Neuronal stem cell (in vitro differentiated cells): ENCODE data around the gene SUPT3H.

Source experiments
- DNase-seq: peaks from one replicate; pipeline ENCODE4 v3.0.0-alpha.2; 2013; ENCODE audit warnings: low spot score
- H2AFZ ChIP-seq: one replicate; pipeline ENCODE4 v1.6.1; 2013; ENCODE audit warnings: mild to moderate bottlenecking, low read length, inconsistent platforms
- H2AK5ac ChIP-seq: 2 replicates; pipeline ENCODE4 v1.6.1; 2013; ENCODE audit warnings: low read depth, mild to moderate bottlenecking, inconsistent platforms, low read length, moderate library complexity, mixed read lengths
- H2BK120ac ChIP-seq: 2 replicates; pipeline ENCODE4 v1.6.1; 2013; ENCODE audit warnings: low read depth, mild to moderate bottlenecking, inconsistent platforms, low read length, moderate library complexity, mixed read lengths
- H2BK12ac ChIP-seq: one replicate; pipeline ENCODE4 v1.6.1; 2013; ENCODE audit warnings: low read length, inconsistent platforms
- H2BK15ac ChIP-seq: 2 replicates; pipeline ENCODE4 v1.6.1; 2013; ENCODE audit warnings: mild to moderate bottlenecking, low read length, inconsistent platforms, mixed read lengths
- H2BK5ac ChIP-seq: one replicate; pipeline ENCODE4 v1.6.1; 2013; ENCODE audit warnings: inconsistent platforms, mild to moderate bottlenecking, low read length, moderate library complexity
- H3K14ac ChIP-seq: one replicate; pipeline ENCODE4 v1.6.1; 2013; ENCODE audit warnings: low read length, inconsistent platforms
- H3K18ac ChIP-seq: 2 replicates; pipeline ENCODE4 v1.6.1; 2013; ENCODE audit warnings: low read length, inconsistent platforms
- H3K23ac ChIP-seq: 2 replicates; pipeline ENCODE4 v1.6.1; 2013; ENCODE audit warnings: low read depth, mild to moderate bottlenecking, mixed read lengths, low read length, inconsistent platforms; ENCODE audit not compliant: poor library complexity
- H3K27ac ChIP-seq: replicated peaks from 3 replicates; pipeline ENCODE4 v1.5.1; 2013; ENCODE audit warnings: low read length, inconsistent platforms
- H3K27me3 ChIP-seq, 3 experiments: 2 replicates each; pipeline ENCODE4 v1.6.1; 2013; ENCODE audit warnings: low read length in 3 of 3, mild to moderate bottlenecking in 2 of 3, inconsistent platforms in 1 of 3, low read depth in 1 of 3, mixed read lengths in 1 of 3, moderate library complexity in 1 of 3; ENCODE audit not compliant: control insufficient read depth in 3 of 3, insufficient read depth in 3 of 3
- H3K36me3 ChIP-seq, 2 donors: replicated peaks in 1 of 2; 2 replicates each; pipeline ENCODE4 v1.6.1; 2013; ENCODE audit warnings: low read length in 2 of 2; ENCODE audit not compliant: control insufficient read depth in 2 of 2, insufficient read depth in 2 of 2
- H3K4ac ChIP-seq: 2 replicates; pipeline ENCODE4 v1.6.1; 2013; ENCODE audit warnings: inconsistent platforms, mild to moderate bottlenecking, low read length, moderate library complexity
- H3K4me1 ChIP-seq, 2 donors: 1 replicate in 1 of 2; 2 replicates in 1 of 2; pipeline ENCODE4 v1.6.1; 2013; ENCODE audit warnings: low read length in 2 of 2, low read depth in 1 of 2; ENCODE audit not compliant: control insufficient read depth in 2 of 2, insufficient read depth in 1 of 2
- H3K4me2 ChIP-seq: one replicate; pipeline ENCODE4 v1.6.1; 2013; ENCODE audit warnings: mild to moderate bottlenecking, low read length, inconsistent platforms; ENCODE audit not compliant: insufficient read depth, poor library complexity, severe bottlenecking
- H3K4me3 ChIP-seq, 2 donors: 2 replicates each; pipeline ENCODE4 v1.5.1; 2013; ENCODE audit warnings: low read length in 2 of 2, mild to moderate bottlenecking in 2 of 2, inconsistent platforms in 1 of 2, moderate library complexity in 1 of 2
- H3K79me1 ChIP-seq: one replicate; pipeline ENCODE4 v1.6.1; 2013; ENCODE audit warnings: low read depth, mild to moderate bottlenecking, inconsistent platforms, low read length, moderate library complexity
- H3K9ac ChIP-seq: one replicate; pipeline ENCODE4 v1.6.1; 2013; ENCODE audit warnings: mild to moderate bottlenecking, low read depth, low read length, inconsistent platforms; ENCODE audit not compliant: poor library complexity
- H3K9me3 ChIP-seq, 2 donors: replicated peaks in 1 of 2; 2 replicates each; pipeline versions ENCODE3 to v1.6.1; 2013; ENCODE audit warnings: low read length in 2 of 2, mild to moderate bottlenecking in 2 of 2, inconsistent platforms in 1 of 2, low read depth in 1 of 2, mixed read lengths in 1 of 2, moderate library complexity in 1 of 2; ENCODE audit not compliant: control insufficient read depth in 2 of 2, insufficient read depth in 1 of 2
- H4K8ac ChIP-seq: one replicate; pipeline ENCODE4 v1.6.1; 2013; ENCODE audit warnings: low read depth, mild to moderate bottlenecking, inconsistent platforms, low read length, moderate library complexity
- H4K91ac ChIP-seq: one replicate; pipeline ENCODE4 v1.6.1; 2013; ENCODE audit warnings: low read length, low read depth, mild to moderate bottlenecking, inconsistent platforms; ENCODE audit not compliant: poor library complexity
- WGBS, 2 donors: extraction: QIAGEN DNeasy Blood & Tissue Kit; methylation state at CpG; one replicate each; pipeline ENCODE4 v1.1.7; 2013; ENCODE audit warnings: missing lambda C conversion rate in 2 of 2, mixed read lengths in 1 of 2; ENCODE audit not compliant: insufficient read length in 2 of 2, insufficient replicate concordance in 1 of 2; ENCODE audit errors: extremely low coverage in 2 of 2; 5-methylcytosine and 5-hydroxymethylcytosine counted together

The SUPT3H gene

GRCh38 chr6:45038226-45038625 is 339.5 kb downstream of the SUPT3H start:
- Histone ChIP-seq H2BK12ac (no peak overlapping the region), H4K8ac (no peak overlapping the region), H4K91ac (no peak overlapping the region), H3K14ac (no peak overlapping the region), H2BK120ac (no peak overlapping the region), H3K4ac (no peak overlapping the region), H3K23ac (no peak overlapping the region), H3K9me3 (peaks cover 0 to 3% of the 10 kb centered on the region in 2 donors), H2BK5ac (no peak overlapping the region), H2AK5ac (no peak overlapping the region), H2BK15ac (no peak overlapping the region), H3K18ac (no peak overlapping the region), H3K79me1 (no peaks in the 10 kb centered on the region), H3K9ac (no peak overlapping the region), H3K27ac (no peak overlapping the region), H3K4me1 (peaks cover 0 to 5% of the 10 kb centered on the region in 2 donors), H3K27me3 (no peaks in the 10 kb centered on the region), H3K4me2 (no peak overlapping the region), H3K36me3 (no peaks in the 10 kb centered on the region), H3K4me3 (no peak overlapping the region), H2AFZ (no peak overlapping the region)
- no CpG with 5 or more reads among the region's 1 CpG for WGBS, 2 donors
- no peak for DNase-seq

GRCh38 chr6:45036103-45036502 is 341.6 kb downstream of the SUPT3H start:
- Histone ChIP-seq H3K36me3 (no peaks in the 10 kb centered on the region), H2AK5ac (no peak overlapping the region), H3K4me1 (peaks cover 0 to 2% of the 10 kb centered on the region in 2 donors), H3K27me3 (no peaks in the 10 kb centered on the region), H2AFZ (no peak overlapping the region), H4K8ac (no peak overlapping the region), H3K14ac (no peak overlapping the region), H3K4me2 (no peak overlapping the region), H3K18ac (no peak overlapping the region), H3K79me1 (no peaks in the 10 kb centered on the region), H3K9me3 (peaks cover 0 to 3% of the 10 kb centered on the region in 2 donors), H4K91ac (no peak overlapping the region), H3K27ac (no peak overlapping the region), H2BK120ac (no peak overlapping the region), H3K4ac (no peak overlapping the region), H2BK12ac (no peak overlapping the region), H2BK5ac (no peak overlapping the region), H3K9ac (no peak overlapping the region), H2BK15ac (no peak overlapping the region), H3K4me3 (no peak overlapping the region), H3K23ac (no peak overlapping the region)
- no CpG with 5 or more reads among the region's 3 CpGs for WGBS, 2 donors
- no peak for DNase-seq

GRCh38 chr6:45032426-45032825 is 345.3 kb downstream of the SUPT3H start:
- no peak overlapping the region for H4K91ac ChIP-seq
- no peak overlapping the region for H3K18ac ChIP-seq
- no peak overlapping the region for H2AFZ ChIP-seq
- no peak overlapping the region for H3K27ac ChIP-seq
- H4K8ac ChIP-seq = no peak overlapping the region
- no peak overlapping the region for H2AK5ac ChIP-seq
- H2BK12ac ChIP-seq = no peak overlapping the region
- no peak for DNase-seq
- no peak overlapping the region for H3K4me2 ChIP-seq
- no peak overlapping the region for H3K4ac ChIP-seq
- no peak overlapping the region for H3K14ac ChIP-seq
- H3K27me3 ChIP-seq = no peaks in the 10 kb centered on the region
- no CpG with 5 or more reads among the region's 2 CpGs for WGBS, 2 donors
- no peak overlapping the region for H2BK15ac ChIP-seq
- H3K36me3 ChIP-seq = no peaks in the 10 kb centered on the region
- H3K79me1 ChIP-seq = no peaks in the 10 kb centered on the region
- no peak overlapping the region for H2BK5ac ChIP-seq
- no peaks in the 10 kb centered on the region for H3K4me1 ChIP-seq
- peaks cover 0 to 8% of the 10 kb centered on the region in 2 donors for H3K9me3 ChIP-seq
- H3K9ac ChIP-seq = no peak overlapping the region
- no peak overlapping the region for H3K23ac ChIP-seq
- no peak overlapping the region for H2BK120ac ChIP-seq
- H3K4me3 ChIP-seq = no peak overlapping the region

- no peaks in the 10 kb centered on the region for H3K27me3 ChIP-seq
- no peak overlapping the region for H3K4me3 ChIP-seq
- H2BK120ac ChIP-seq = no peak overlapping the region
- H3K23ac ChIP-seq = no peak overlapping the region
- no peak overlapping the region for H3K27ac ChIP-seq
- no peak overlapping the region for H3K4ac ChIP-seq
- no peak overlapping the region for H4K8ac ChIP-seq
- H3K36me3 ChIP-seq = no peaks in the 10 kb centered on the region
- no peaks in the 10 kb centered on the region for H3K79me1 ChIP-seq
- no peak overlapping the region for H3K9ac ChIP-seq
- no peak overlapping the region for H2BK5ac ChIP-seq
- no peak overlapping the region for H3K18ac ChIP-seq
- H2AK5ac ChIP-seq = no peak overlapping the region
- no CpG with 5 or more reads among the region's 1 CpG for whole genome bisulfite sequencing, 2 donors
- H2AFZ ChIP-seq = no peak overlapping the region
- no peak overlapping the region for H4K91ac ChIP-seq
- H2BK12ac ChIP-seq = no peak overlapping the region
- no peak overlapping the region for H3K14ac ChIP-seq
- no peak overlapping the region for H3K4me2 ChIP-seq
- H3K4me1 ChIP-seq = no peaks in the 10 kb centered on the region
- DNase-seq = no peak
- no peak overlapping the region for H2BK15ac ChIP-seq
- H3K9me3 ChIP-seq = peaks cover 0 to 10% of the 10 kb centered on the region in 2 donors
Observed at GRCh38 chr6:45031601-45032000, 346.1 kb downstream of the SUPT3H start.
